Limb (tissue), 2 donors: ENCODE results near the gene NOS1AP.

Experiments used
- DNase-seq, 2 donors: peaks; one replicate each; pipeline ENCODE4 v3.0.0-alpha.2; 2016; ENCODE audit errors: extremely low spot score in 2 of 2

Gene NOS1AP

DNA sequence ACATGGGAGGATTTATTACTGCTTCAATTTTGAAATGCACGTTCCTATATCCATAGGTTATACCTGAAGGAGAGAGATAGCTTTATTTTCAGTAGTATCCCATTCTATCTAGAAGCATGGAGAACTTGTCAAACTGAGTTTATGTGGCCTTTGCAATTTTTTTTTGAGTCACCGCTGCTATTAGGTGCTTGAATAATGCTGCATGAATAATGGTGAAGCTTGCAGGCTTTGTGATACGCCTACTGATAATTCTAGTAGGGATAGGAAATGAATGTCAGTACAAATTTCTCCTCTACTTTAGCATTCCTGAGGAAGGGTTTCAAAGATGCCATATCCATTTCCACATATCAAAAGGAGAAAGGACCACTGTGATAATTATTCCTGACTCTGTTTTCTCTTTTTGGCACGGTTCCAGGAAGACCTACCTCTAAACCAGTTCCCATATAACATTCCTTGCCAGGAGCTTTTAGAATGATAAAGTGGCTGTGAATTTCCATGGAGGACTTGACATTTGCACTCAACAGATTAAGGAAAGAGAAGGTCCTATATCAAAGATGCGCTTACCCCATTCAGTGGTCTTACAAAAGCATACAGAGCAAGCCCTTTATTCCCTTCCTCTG, 223.7 kb downstream of the NOS1AP start:
- no peak for DNase-seq

DNA sequence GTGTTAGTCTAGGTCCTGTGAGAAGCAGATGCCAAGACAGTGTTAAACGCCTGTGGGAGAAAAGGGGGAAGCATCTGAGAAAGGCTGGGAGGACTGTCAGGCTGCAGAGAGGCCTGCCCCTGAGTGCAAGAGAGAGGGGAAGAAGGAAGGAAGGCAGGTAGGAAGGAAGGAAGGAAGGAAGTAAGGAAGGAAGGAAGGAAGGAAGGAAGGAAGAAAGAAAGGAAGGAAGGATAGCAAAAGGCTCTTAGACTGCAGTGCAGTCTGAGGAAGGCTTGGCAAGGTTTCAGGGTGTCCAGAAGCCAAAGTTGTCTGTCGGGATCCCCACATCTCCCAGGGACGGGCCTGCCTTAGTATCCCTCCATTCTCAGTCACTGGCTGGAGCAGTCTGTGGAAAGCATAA, 224.5 kb downstream of the NOS1AP start:
- no peak for DNase-seq

DNA sequence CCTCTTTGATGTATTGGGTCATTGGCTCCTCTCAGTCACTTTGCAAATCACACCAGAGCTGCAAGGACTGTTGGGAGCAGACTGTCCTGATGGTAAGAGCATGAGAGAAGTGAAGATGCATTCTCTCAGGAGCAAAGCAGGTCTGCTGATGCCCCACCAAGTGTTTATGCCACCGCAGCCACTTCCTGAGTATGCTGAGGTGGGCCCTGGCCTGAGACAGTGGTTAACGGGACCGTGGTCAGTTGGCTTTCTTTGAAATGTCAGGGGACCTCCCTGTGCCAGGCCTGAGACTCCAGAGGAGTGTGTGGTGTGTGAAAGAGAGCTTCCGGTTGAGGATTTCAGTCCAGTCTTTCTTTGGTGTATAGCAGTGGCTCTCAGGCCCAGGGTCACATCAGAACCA, 227.7 kb downstream of the NOS1AP start:
- no peak for DNase-seq

DNA sequence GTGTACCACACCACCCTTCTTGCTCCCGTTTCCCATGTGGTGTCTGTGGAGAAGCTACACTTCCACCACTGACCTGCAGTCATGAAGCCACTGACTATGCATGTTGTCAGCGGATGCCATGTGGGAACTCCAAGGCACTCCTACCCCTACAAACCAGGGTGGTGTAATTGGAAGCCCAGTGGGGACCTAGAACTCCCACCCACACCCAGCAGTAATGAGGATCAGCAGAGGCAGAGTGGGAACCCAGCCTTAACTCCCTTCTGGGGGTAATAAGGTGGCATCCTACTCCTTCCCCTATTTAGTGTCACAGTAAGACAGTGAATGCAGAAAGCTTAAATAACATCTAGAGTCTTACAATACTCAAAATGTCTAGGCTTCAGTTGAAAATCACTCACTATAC, 228.8 kb downstream of the NOS1AP start:
- DNase-seq: no peak

DNA sequence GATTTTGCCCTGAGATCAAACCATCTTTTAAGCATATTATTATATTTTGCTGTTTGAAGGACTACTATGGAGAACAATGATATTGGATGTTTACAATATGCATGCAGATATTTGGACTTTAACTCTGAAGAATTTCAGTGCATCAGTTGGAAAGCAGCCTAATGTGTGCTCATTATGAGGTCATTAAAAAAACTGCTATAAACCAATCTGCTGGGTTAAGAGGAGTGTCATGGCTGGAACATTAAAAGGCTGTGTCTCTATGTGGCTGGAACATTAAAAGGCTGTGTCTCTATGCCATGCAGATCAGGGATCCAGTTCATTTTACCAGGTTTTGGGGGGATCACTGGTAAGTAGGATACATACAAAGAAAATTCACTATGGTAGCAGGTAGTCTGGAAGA, 229.5 kb downstream of the NOS1AP start:
- no peak for DNase-seq

DNA sequence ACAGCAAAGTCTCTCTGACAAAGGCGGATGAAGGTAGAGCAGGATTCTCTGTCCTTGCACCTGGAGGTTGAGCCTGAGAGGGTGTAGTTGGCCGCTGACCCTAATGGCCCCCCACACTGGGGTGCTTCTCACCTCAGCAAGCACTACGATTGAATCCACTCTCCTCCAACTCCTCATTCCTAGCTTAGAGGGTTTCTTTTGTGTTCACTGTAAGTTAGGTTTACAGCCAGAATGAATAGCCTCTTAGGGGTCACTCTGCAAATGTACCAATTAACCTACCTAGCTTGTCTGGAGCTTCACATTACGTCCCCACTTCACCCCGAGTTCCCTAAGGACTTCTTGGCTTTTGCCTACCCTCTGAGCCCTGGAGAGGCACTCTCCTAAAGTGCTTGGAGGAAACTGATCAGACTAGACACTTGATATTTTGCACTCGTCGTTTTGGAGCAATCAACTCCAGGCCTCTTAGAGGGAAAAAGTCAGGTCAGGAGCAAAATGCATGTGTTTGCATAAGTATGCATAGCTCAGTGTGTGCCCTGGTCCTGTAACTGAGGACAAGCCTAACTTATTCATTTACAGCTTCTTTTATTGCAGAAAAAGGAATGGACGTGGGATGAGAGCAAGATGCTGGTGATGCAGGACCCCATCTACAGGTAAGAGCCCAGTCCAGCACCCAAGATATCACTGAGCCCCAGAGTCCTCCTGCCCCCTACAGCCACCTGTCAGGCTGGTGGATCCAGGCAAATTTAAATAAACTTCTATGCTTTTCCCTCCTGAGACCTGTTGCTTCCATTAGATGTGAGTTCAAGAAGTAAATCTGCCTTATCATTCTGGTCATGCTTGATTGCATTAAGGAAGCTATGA, 230.8 kb downstream of the NOS1AP start:
- no peak for DNase-seq

DNA sequence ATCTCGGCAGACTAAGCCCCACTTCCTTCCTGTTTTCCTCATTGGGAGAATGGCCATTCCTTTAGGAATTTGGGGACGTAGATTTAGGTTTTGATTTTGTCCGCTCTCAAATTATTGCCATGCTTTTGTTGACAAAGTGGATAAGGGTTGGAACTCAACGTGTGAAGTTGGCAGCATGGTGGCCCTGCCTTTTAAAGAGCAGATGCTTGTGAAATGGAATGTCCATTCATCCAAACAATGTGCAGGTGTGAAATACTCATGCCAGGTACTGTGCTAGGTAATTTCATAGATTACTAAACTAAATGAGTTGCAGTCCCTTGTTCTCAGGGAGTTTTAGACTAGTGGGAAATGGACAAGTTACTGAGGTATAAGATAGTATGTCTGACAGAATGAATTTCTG, 232.2 kb downstream of the NOS1AP start:
- DNase-seq: no peak

DNA sequence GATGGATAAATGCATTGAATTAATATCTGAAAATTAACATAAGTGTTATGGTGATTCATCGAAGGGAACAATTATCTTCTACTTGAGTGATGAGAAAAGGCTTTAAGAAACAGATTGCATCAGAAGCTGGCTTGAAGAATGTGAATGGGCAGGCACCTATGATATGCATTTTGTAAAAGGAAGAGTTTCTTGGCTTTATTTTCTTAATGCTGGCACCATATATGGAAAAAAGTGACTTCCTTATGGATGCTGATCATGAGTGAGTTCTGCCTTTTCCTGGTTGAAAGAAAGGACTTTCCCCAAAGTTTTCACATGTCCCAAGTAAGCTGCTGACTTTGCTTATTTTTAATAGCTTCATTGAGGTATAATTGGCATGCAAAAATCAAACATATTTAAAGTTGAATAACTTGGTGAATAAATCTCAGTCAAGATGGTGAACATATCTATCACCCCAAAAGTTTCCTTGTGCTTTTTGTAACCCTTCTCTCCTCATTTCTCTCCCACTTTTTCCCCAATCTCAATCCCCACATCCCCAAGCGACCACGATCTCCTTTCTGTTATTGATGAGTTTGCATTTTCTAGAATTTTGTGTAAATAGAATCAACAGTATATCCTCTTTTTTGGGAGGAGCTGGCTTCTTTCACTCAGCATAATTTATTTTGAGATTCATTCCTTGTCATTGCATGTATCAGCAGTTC, 233.0 kb downstream of the NOS1AP start:
- DNase-seq: no peak

DNA sequence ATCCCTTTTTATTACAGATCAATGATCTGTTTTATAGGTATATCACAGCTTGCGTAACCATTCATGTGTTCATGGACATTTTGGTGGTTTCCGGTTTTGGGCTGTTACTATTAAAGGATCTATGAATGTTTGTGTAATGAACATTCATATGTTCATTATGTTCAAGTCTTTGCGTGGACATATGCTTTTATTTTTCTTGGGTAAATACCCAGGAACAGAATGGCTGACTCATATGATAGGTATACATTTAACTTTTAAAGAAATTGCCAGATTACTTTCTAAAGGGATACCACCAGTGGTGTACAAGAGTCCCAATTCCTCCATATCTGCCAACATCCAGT, 233.5 kb downstream of the NOS1AP start:
- DNase-seq: no peak

DNA sequence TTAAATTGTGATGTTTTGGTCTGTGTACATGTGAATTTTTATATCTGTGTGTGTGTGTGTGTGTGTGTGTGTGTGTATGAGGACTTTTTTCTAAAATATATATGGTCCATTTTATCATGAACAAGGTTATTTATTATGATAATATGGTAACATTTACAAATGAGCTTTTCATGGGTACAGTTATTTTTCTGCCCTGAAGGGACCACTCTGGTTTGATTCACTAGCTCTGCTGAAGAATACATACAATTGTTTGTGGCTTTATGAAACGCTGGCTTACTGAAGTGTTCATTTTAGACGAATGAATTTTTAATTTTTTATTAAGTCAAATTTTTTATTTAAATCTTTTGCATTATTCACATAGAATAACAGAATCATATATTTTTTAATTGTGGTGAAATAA, 235.2 kb downstream of the NOS1AP start:
- no peak for DNase-seq

DNA sequence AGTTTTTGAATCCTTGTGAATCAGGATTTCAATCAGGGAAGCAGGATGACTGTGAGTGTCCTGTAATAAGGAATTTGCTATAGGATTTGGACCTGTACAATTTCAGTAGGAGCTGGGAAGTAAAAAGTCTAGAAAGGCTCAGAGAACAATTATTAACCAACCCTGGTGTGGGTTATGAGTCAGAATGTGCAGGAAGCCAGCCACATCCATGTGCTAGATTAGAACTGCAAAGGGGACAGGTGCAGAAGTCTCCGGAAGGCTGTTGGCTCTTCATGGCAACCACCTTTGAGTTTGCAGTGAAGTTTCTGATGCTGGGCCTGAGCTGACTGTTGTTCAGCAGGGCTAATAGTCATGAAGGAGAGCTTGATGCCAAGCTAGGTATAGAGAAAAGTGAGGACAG, 236.5 kb downstream of the NOS1AP start:
- no peak for DNase-seq

DNA sequence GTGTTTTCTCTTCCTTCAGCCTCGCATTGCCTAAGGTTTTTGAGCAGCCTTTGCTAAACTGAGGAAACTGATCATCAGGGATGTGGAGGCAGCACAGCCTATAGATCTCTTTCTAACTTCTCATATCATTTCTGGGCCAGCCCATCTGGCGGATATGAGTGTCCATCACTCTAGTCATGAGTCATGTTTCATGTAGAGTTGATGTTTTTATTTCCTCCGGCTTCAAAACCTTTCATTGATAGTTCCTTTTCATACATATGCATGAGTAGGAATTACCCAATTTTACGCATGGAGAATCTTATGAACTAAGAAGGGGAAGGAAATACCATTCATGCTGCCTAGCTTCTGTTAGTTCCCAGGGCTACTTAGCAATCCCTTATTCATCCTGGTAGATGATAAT, 240.8 kb downstream of the NOS1AP start:
- DNase-seq: no peak

DNA sequence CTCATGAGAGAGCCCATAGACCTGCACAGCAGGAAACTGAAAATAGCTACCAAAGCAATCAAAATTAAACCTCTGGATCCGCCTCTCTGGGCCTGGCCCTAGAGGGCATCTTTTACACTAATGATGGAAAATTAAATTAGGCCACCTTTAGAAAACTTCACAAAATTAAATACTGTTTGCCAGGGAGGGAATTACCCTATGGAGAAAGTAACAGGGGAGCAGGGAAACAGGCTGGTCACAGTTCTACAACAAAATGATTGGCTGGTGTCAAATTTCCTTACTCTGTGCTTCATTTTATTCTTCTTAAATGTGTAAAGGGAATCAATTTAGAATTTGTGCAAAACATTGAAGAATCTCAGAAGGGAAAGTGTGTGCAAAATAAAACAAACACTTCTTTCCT, 244.7 kb downstream of the NOS1AP start:
- DNase-seq: no peak

DNA sequence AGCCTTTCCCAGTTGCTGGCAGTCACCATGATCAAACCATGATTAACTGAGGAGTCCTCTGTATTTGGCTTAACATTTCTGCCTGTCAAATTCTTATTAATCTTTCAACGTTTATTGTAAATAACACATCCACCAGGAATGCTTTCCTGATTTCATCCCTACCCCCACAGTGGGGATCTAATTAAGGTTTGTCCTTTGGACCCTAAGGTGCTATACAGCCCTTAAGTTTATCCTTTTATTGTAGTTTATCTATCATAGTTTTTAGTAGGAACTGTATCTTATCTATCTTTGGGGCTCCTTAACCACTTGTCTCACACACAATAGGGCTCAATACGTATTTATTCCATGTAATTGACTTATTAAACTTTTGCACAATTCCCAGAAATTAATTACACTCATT, 246.2 kb downstream of the NOS1AP start:
- no peak for DNase-seq

DNA sequence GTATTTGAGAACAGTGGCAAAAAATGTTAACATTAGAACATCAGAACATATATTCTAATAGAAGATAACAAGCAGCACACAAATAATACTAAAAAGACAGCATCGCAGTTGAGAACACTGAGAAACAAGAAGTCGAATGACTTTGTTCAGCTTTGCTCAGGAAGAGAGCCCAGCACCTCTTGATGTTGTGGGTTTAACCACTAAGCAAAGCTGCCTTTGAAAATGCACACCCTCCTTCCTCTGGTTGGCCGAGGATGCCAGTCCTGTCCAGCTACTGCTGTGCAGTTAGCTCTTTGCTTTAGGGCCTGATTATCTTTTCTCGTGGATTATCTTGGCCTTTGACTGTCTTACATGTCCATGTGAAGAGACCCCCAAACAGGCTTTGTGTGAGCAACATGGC, 246.7 kb downstream of the NOS1AP start:
- no peak for DNase-seq

DNA sequence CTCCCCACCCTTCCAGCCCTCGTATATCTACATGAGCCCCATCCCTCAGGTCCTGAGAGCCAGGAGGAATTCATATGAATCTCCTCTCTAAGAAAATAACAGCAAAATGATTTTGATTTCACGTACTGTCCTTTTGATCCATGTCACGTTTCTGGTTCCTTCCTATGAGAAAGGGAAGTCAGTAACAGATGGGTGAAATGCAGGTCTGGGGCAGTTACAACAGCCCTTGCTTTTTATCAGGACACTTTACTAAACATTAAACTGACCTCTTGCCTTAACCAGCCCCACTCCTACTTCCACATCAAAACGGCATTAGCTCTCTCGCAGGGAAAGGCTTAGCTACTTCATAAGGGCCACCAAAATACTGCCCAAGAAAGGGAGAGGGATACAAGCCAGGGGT, 248.1 kb downstream of the NOS1AP start:
- DNase-seq: no peak

DNA sequence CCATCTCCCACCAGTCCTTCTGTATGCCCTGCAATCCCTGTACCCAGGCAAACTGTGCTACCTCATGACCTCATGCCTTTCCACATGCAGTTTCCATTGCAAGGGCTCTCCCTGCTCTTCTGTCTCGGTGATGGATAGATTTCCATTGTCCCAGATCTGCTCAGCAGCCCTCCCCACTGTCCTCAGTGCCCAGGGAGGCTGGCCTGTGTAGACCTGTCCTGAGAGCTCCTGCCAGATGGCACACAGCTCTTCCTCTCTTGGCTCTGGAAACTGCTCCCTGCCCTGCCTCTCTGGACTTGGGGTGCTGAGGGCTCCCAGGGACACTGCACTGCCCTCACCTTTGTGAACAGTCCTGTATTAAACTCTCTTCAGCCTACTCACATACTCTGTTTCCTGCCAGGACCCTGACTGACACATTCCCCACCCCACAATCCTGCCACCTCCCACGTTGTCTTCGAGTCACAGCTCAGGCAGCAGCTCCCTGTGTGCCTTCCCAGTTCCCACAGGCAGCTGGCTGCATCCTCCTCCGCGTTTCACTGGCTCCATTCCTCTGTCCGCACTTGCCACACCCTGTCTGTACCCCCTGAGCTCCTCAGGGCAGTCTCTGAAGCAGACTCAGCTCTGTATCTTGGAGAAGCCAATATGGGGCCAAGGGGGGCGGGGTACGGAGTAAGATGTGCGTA, 250.1 kb downstream of the NOS1AP start:
- no peak for DNase-seq

DNA sequence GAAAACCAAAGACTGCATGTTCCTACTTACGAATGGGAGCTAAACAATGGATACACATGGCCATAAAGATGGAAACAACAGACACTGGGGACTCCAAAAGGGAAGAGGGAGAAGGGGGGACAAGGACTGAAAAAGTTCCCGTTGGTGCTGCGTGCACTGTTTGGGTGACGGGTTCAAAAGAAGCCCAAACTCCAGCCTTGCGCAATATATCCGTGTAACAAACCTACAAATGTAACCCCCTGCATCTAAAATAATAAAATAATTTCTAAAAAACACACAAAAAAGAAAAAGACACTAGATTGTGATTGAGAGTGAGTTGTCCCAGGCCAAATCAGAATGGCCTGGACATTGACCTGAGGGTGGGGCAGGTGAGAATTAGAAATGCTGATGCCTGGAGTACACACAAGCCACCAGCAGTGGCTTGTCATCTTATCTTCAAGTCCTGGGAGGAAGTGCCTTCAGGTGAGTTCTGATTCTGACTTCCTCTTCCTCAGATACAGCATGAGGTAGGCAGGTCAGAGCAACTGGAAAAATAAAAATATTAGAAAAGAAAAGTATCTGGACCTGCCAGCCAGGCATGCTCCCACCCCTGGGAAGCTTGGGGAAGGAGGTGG, 252.4 kb downstream of the NOS1AP start:
- DNase-seq: no peak

DNA sequence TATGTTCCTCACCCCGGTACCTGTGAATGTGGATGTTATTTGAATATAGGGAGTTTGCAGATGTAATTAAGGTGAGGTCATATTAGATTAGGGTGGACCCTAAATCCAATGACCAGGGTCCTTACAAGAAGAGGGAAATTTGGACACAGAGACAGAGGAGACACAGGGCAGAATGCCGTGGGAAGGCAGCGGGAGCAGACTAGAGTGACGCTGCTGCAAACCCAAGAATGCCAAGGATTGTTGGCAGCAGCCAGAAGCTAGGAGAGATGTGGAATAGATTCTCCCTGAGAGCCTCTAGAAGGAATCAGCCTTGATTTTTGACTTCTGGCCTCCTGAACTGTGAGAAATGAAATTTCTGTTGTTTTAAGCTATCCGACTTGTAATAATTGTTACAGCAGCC, 253.5 kb downstream of the NOS1AP start:
- DNase-seq: no peak

DNA sequence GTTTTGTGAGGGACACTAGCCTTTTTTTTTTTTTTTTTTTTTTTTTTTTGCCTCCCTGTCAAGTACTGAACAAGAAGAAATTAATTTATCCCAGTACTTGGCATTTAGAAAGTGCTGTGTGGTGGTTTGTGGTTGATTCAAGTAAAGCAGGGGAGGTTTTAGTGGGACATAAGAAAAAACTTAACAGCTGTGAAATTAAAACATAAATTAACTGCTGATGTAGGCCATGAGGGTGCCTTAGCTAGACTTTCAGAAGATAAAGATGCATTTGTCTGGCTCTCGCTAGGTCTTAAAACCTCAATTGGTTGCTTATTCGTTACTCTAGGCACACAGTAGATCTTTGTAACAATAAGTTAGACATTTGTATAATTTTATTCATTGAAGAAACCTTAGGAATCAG, 254.9 kb downstream of the NOS1AP start:
- DNase-seq: no peak

DNA sequence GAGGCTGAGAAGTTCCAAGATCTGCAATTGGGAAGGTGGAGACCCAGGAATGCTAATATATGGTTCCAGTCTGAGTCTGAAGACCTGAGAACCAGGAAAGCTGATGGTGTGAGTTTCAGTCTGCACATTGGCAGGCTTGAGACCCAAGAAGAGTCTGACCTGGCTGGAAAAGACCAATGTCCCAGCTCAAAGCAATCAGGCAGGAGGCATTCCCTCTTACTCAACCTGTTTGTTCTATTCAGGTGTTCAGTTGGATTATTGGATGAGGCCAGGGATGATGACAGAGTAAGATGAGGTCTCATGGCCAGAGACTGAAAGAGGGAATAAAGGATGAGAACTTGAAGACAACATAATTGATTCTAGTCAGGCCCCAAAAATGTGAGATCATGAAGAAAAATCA, 257.1 kb downstream of the NOS1AP start:
- no peak for DNase-seq
